ENCODE measurements around the gene LGALS12. TPM values are rescaled to one million over a fixed set of nuclear protein-coding genes. Genes with fewer than 3 reads are reported as not detected.

LGALS12 gene
- total RNA-seq: not detected

GRCh38 chr11:63505857-63506528 is at the start of gene LGALS12:
LGALS12 (plus strand) TSS chr11:63506084; CDS start chr11:63506459, 375 bp downstream.
- Mint-ChIP-seq H3K27me3 (no peaks in the 10 kb centered on the region), H3K36me3 (no peaks in the 10 kb centered on the region), H3K4me3 (no peak within 1 kb of the TSS), H3K9me3 (no peaks in the 10 kb centered on the region), H3K27ac (no peak within 1 kb of the TSS), H3K4me1 (no peaks in the 10 kb centered on the region)
- DNase-seq: no peak

GRCh38 chr11:63459586-63459985 is 46.3 kb upstream of the LGALS12 start:
- Mint-ChIP-seq H3K27me3 (peaks cover 3% of the 10 kb centered on the region), H3K36me3 (no peaks in the 10 kb centered on the region), H3K4me1 (no peaks in the 10 kb centered on the region), H3K4me3 (no peak overlapping the region), H3K27ac (no peak overlapping the region), H3K9me3 (no peaks in the 10 kb centered on the region)
- DNase-seq: no peak

GRCh38 chr11:63462137-63462536 is 43.7 kb upstream of the LGALS12 start:
- Mint-ChIP-seq H3K4me1 (no peaks in the 10 kb centered on the region), H3K36me3 (no peaks in the 10 kb centered on the region), H3K4me3 (no peak overlapping the region), H3K9me3 (no peaks in the 10 kb centered on the region), H3K27ac (no peak overlapping the region), H3K27me3 (peaks cover 6% of the 10 kb centered on the region)
- DNase-seq: no peak

- DNase-seq: no peak
- Mint-ChIP-seq H3K36me3 (peaks cover 2% of the 10 kb centered on the region), H3K27me3 (peaks cover 3% of the 10 kb centered on the region), H3K4me1 (no peaks in the 10 kb centered on the region), H3K9me3 (peaks cover 14% of the 10 kb centered on the region), H3K4me3 (no peak overlapping the region), H3K27ac (no peak overlapping the region)
Measured at GRCh38 chr11:63470311-63470710, 35.6 kb upstream of the LGALS12 start.

- Mint-ChIP-seq H3K27me3 (no peaks in the 10 kb centered on the region), H3K27ac (no peak overlapping the region), H3K4me3 (no peak overlapping the region), H3K36me3 (peaks cover 2% of the 10 kb centered on the region), H3K4me1 (no peaks in the 10 kb centered on the region), H3K9me3 (peaks cover 22% of the 10 kb centered on the region)
- no peak for DNase-seq
Measured at GRCh38 chr11:63472372-63472771, 33.5 kb upstream of the LGALS12 start.

- no peak for DNase-seq
- no peaks in the 10 kb centered on the region for H3K36me3 Mint-ChIP-seq
- H3K27ac Mint-ChIP-seq: no peak overlapping the region
- peaks cover 12% of the 10 kb centered on the region for H3K9me3 Mint-ChIP-seq
- no peaks in the 10 kb centered on the region for H3K27me3 Mint-ChIP-seq
- no peaks in the 10 kb centered on the region for H3K4me1 Mint-ChIP-seq
- no peak overlapping the region for H3K4me3 Mint-ChIP-seq
Measured at GRCh38 chr11:63476618-63477017, 29.3 kb upstream of the LGALS12 start.

GRCh38 chr11:63478896-63479295 is 27.0 kb upstream of the LGALS12 start:
- no peaks in the 10 kb centered on the region for H3K4me1 Mint-ChIP-seq

GRCh38 chr11:63480039-63480438 is 25.8 kb upstream of the LGALS12 start:
- H3K27ac Mint-ChIP-seq: no peak overlapping the region
- H3K9me3 Mint-ChIP-seq: peaks cover 18% of the 10 kb centered on the region
- DNase-seq: no peak
- no peak overlapping the region for H3K4me3 Mint-ChIP-seq
- H3K4me1 Mint-ChIP-seq: no peaks in the 10 kb centered on the region
- no peaks in the 10 kb centered on the region for H3K36me3 Mint-ChIP-seq
- H3K27me3 Mint-ChIP-seq: no peaks in the 10 kb centered on the region

More at GRCh38 chr11:63478896-63479295, 27.0 kb upstream of the LGALS12 start:
- H3K4me3 Mint-ChIP-seq: no peak overlapping the region
- DNase-seq: peak; percentile 24
- no peaks in the 10 kb centered on the region for H3K27me3 Mint-ChIP-seq
- H3K27ac Mint-ChIP-seq: no peak overlapping the region
- no peaks in the 10 kb centered on the region for H3K36me3 Mint-ChIP-seq
- peaks cover 9% of the 10 kb centered on the region for H3K9me3 Mint-ChIP-seq

- Mint-ChIP-seq H3K27ac (no peak overlapping the region), H3K36me3 (no peaks in the 10 kb centered on the region), H3K4me3 (no peak overlapping the region), H3K27me3 (peaks cover 10% of the 10 kb centered on the region), H3K9me3 (peaks cover 20% of the 10 kb centered on the region), H3K4me1 (peaks cover 1% of the 10 kb centered on the region)
- DNase-seq: no peak
Measured at GRCh38 chr11:63485777-63486176, 20.1 kb upstream of the LGALS12 start.

- peaks cover 13% of the 10 kb centered on the region for H3K4me1 Mint-ChIP-seq
Measured at GRCh38 chr11:63488789-63489188, 17.1 kb upstream of the LGALS12 start.

GRCh38 chr11:63489879-63490278 is 16.0 kb upstream of the LGALS12 start:
- no peaks in the 10 kb centered on the region for H3K36me3 Mint-ChIP-seq
- no peak for DNase-seq
- no peak overlapping the region for H3K27ac Mint-ChIP-seq
- peaks cover 13% of the 10 kb centered on the region for H3K4me1 Mint-ChIP-seq
- peaks cover 34% of the 10 kb centered on the region for H3K27me3 Mint-ChIP-seq
- H3K4me3 Mint-ChIP-seq: no peak overlapping the region
- peaks cover 13% of the 10 kb centered on the region for H3K9me3 Mint-ChIP-seq

More at GRCh38 chr11:63488789-63489188, 17.1 kb upstream of the LGALS12 start:
- no peak overlapping the region for H3K27ac Mint-ChIP-seq
- H3K27me3 Mint-ChIP-seq: peaks cover 32% of the 10 kb centered on the region
- no peak overlapping the region for H3K4me3 Mint-ChIP-seq
- DNase-seq: no peak
- peaks cover 22% of the 10 kb centered on the region for H3K9me3 Mint-ChIP-seq
- no peaks in the 10 kb centered on the region for H3K36me3 Mint-ChIP-seq

GRCh38 chr11:63490551-63491239 is 15.2 kb upstream of the LGALS12 start, which contains the start of gene PLAAT5:
PLAAT5 (minus strand) TSS chr11:63491167; CDS start chr11:63491034, 133 bp downstream.
- peak; percentile 28 for DNase-seq
- H3K4me3 Mint-ChIP-seq: peak within 1 kb of the TSS; percentile 75
- H3K4me1 Mint-ChIP-seq: peaks cover 13% of the 10 kb centered on the region
- peaks cover 6% of the 10 kb centered on the region for H3K9me3 Mint-ChIP-seq
- H3K27me3 Mint-ChIP-seq: peaks cover 34% of the 10 kb centered on the region
- H3K36me3 Mint-ChIP-seq: no peaks in the 10 kb centered on the region
- no peak within 1 kb of the TSS for H3K27ac Mint-ChIP-seq

- no peaks in the 10 kb centered on the region for H3K36me3 Mint-ChIP-seq
- H3K4me3 Mint-ChIP-seq: peak overlapping the region; percentile 75
- peaks cover 13% of the 10 kb centered on the region for H3K4me1 Mint-ChIP-seq
- peaks cover 34% of the 10 kb centered on the region for H3K27me3 Mint-ChIP-seq
- peaks cover 2% of the 10 kb centered on the region for H3K9me3 Mint-ChIP-seq
- H3K27ac Mint-ChIP-seq: no peak overlapping the region
- no peak for DNase-seq
Measured at GRCh38 chr11:63491240-63491587, 14.7 kb upstream of the LGALS12 start.

- H3K4me3 Mint-ChIP-seq: peak overlapping the region; percentile 75
Measured at GRCh38 chr11:63491636-63492372, 14.1 kb upstream of the LGALS12 start.

GRCh38 chr11:63492441-63492840 is 13.4 kb upstream of the LGALS12 start:
- peaks cover 37% of the 10 kb centered on the region for H3K27me3 Mint-ChIP-seq
- no peak overlapping the region for H3K4me3 Mint-ChIP-seq
- H3K9me3 Mint-ChIP-seq: peaks cover 2% of the 10 kb centered on the region
- no peak overlapping the region for H3K27ac Mint-ChIP-seq
- DNase-seq: no peak
- peaks cover 13% of the 10 kb centered on the region for H3K4me1 Mint-ChIP-seq
- H3K36me3 Mint-ChIP-seq: no peaks in the 10 kb centered on the region

More at GRCh38 chr11:63491636-63492372, 14.1 kb upstream of the LGALS12 start:
- no peak for DNase-seq
- Mint-ChIP-seq H3K9me3 (peaks cover 2% of the 10 kb centered on the region), H3K27ac (no peak overlapping the region), H3K27me3 (peaks cover 34% of the 10 kb centered on the region), H3K4me1 (peaks cover 13% of the 10 kb centered on the region), H3K36me3 (no peaks in the 10 kb centered on the region)

Measured in activated naive CD8-positive, alpha-beta T cell treated with anti-CD3 and anti-CD28 coated beads for 36 hours (primary cell).